Inferior parietal cortex (tissue), 1 donor: Measurements from ENCODE around the gene BRINP1.
"Not testable (repeated sequence)": the region's sequence is repeated elsewhere in the genome, so short reads cannot be mapped to it uniquely, and the experiment has no call there.

Source experiments
- DNase-seq: peaks from one replicate; pipeline ENCODE4 v3.0.0-alpha.2; 2016; ENCODE audit errors: extremely low spot score

Gene BRINP1

DNA sequence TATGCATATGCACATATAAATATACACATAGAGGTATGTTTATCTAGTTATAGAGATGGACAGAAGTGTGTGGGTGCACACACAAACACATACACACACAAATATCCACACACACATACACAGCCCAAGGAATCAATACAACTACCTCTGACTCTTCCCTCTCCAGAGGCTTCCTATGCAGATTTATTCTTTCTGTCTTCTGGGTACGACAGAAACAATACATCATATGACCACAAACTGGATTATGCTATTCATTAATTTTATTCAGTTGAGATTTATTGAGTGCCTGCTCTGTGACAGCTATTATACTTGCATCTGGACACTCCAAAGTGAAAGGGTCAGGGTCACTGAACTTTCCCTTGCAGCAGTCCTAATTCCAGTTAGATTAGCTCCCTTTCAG lies 155.8 kb downstream of the BRINP1 start:
- no peak for DNase-seq

DNA sequence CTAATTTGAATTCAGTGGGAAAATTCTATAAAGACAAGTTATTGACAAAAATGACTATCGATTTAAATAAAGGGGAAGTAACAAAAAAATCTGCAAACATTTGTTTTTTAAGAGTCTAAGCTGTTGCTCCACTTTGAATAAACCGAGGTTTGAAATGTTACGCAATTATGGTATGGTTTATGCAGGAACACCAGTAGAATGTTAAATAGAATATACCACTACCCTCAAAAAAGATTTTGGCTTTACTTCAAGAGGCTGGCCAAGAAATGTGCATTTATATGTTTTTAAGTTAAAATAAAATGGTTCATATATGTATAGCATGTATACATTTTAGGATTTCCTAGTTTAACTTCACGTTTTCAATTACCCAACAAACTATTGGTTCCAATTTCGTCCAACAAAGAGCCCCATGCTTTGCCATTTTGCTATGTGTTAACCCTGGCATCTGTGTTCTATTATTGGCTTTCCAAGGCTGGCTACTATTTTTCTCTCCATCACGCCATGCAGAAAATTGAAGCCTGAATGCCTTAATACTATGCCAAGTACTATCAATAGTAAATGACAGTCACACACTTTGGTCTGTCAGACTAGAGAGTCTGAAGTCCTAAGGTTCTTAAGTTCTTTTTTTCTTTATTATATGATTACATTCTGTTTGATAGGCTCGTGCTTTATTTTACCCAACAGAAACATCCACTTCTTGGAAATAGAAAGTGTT lies 171.2 kb downstream of the BRINP1 start:
- no peak for DNase-seq

DNA sequence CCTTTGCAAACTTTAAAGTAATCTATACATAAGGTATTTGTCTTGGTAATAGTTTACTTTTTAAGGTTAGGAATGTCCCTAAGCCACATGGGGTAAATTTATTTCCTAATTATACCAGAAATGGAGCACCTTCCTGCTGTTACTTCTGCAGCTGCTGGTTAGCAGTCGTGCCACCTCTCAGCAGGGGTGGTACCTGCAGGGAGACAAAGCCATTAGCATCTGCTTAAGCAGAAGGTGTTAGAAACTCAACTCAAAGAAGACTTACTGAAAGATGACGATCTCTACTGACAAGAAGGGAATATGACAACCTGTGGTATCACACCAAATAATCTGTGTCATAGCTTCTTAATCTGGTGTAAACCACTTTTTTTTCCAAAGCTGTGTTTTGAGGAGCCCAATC lies 173.7 kb downstream of the BRINP1 start:
- no peak for DNase-seq

DNA sequence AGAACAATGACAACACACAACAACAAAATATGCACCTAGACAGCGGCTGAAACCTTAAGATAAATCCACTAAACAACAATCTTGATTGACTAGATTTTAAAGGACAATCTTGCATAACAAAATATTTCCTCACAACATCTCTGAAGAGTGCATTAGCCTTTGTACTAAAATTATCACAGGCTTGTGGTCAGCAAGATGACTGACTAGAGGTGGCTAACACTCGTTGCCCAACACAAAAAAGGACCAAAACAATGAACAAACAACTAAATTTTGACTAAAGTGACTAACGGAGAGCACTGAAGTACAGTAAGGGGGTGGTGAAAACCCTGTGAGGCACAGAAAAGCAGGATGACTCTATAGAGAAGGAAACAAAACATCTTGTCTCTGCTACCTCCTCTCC lies 183.9 kb downstream of the BRINP1 start:
- no peak for DNase-seq

DNA sequence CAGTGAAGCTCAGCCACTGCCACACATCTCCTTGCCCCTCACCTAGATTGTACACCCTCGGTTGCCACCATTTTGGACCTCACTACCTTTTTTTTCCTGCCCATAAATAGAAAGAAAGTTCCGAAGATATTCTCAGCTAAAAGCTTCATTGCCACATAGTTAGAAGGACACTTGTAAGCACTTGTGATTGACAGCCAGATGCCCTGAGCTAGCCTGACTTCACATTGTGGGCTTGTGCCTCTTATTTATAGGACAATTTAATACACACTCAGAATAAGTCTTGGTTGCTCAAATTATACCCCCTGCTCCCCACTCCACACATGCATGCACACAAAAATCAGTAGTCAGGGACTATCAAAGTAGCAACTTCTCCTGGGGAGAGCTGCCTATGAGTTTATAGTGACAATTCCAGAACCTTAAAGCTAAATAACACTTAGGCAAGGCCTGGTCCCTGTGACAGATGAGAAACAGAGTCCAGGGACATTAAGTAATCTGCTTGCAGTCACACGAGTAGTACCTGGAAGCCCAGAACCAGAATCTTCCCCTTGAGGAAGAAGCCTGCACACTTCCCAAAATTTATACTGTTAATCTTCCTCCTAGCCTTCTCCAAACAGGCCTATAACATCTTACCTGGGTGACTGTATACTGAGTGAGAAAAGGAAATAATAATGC lies 184.8 kb downstream of the BRINP1 start:
- DNase-seq = no peak

DNA sequence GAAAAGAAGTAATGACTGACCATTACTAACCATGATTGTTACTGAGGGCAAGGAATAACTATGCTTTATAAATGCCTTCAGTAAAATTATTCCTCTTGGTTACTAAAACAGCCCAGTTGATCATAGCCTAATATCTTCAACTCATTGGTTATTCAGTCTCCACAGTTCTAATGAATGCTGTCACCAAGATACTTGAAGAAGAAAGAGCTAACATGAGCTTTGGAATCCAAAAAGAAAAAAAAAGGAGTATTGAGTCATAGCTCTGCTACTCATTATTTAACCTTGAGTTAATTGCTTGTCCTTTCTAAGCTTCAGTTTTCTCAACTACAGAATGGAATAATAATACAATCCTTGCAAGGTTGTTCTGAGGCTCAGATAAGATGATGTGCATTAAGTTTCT lies 187.7 kb downstream of the BRINP1 start:
- DNase-seq = no peak

DNA sequence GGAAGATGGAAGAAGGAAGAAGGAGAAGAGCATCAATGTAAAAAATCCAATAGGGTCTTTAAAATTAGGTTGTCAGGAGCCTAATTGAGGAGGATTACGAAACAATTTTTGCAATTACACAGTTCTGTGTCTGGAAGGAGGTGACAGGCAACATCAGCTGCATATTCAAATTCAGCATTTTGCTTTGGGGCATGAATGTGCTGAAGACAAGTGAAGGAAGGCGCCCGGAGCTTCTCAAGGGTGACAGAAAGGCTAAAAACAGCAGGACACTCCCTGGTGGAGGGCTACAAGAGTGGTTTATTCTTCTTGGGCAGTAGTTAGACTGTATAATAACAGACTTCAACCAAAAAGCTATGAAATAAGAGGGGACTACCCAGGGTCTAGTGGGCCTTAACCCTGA lies 188.3 kb downstream of the BRINP1 start:
- DNase-seq = no peak

DNA sequence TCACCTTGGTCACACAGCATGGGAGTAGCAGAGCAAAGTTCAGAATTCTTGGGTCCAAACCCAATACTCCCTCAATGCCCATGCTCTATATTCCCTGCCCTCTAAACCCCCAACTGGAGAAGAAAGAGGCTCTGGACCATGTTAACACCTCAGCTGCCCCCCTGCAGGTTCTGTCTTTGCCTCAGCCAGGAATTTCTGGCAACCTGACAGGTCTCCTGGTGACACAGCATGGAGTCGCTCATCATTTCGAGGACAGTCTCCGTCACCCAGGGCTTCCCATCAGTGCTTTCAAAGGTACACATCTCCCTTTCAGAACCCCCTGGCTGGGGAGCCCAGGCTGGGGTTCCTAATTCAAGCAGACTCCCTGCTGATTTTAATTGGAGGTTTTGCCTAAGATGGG lies 189.5 kb downstream of the BRINP1 start:
- DNase-seq = no peak

DNA sequence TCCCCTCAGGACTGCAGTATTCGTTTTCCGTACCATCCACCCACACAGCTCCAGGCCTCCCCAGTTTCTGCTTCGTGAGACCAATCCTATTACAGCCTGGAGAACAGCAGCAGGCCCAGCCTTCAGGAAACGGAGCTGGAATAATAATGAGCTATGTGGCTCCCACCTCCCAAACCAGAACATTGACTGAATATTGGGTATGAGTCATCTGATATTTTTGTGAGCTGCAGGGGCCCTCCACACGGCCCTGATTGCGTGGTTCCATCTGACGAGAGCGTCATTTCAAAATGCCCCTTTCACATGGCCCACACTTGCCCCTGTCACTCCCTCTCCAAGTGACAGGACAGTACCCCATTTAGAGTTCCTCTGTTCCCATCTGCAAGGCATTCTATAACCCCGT lies 192.0 kb downstream of the BRINP1 start:
- DNase-seq = no peak

DNA sequence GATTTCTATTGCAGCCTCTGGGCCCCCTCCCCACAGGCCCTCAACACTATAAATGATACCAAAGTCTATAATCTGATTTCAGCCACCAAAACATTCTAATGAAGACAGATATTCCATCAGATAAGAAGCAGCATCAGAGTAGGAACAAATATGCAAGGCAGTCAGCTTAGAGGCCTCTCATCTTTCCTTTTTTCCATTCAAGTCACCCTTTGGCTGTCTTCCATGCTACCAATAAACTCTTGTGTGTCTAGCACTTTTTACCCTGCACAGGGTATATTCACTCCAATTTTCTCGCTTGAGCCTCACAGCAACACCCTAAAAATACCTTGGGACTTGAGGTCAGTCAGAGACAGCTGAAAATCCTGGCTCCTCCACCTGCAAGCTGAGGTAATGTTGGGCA lies 193.7 kb downstream of the BRINP1 start:
- no peak for DNase-seq

DNA sequence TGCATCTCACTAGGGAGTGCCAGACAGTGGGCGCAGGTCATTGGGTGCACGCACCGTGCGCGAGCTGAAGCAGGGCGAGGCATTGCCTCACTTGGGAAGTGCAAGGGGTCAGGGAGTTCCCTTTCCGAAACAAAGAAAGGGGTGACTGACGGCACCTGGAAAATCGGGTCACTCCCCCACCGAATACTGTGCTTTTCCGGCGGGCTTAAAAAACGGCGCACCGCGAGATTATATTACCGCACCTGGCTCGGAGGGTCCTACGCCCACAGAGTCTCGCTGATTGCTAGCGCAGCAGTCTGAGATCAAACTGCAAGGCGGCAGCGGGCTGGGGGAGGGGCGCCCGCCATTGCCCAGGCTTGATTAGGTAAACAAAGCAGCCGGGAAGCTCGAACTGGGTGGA lies 200.0 kb downstream of the BRINP1 start:
- DNase-seq = not testable (repeated sequence)

DNA sequence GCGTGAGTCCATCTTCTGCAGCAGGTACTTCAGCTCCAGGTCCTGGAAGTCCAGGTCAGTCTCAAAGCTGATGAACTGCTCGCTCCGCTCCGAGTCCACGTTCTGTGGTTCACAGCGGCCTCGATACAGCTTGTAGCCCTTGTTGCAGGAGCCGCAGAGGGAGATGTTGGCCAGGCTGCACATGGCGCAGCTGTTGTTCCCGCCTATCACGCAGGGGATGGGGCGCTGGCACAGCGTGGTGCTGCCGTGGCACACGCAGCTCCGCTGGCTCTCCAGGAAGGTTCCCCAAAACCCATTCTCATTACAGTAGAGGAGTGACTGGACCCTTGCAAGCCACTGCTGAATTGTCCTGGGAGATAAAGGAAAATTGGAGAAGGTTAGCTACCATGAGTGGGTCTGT lies 201.4 kb downstream of the BRINP1 start:
- DNase-seq = no peak

DNA sequence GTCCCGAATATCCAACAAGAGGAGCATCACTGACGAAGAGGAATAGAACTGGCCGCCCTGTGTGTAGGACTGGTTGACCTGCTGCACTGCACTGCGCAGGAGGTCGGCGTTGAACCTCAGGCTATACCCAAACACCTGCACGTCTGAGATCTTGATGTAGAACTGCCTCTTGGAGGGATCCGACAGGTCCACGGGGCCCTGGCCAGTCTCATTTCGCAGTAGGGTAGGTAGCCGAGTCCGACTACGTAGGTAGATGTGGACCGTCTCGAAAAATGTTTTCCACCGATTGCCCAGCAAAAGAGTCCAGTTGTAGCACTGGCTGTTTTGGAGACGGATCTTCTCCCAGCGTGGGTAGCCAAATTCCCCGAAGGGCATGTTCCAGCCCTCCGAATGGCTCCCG lies 202.0 kb downstream of the BRINP1 start:
- no peak for DNase-seq

DNA sequence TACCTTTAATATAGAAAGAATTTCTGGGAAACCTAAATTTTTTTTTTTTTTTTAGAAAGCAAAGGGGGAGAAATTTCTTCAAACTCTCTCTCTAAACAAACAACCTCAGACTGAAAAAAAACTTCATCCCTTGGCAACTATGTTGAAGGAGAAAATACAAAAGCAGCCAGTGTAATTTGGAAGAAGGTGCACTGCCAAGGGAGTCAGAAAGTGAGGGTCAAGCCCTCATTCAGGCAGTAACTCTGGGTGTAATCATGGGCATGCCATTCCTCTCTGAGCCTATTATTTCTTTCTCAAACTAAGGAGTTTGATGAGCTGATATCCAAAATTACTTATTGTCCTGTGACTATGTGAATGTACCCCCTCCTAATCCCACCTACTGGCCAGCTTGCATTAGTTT lies 203.1 kb downstream of the BRINP1 start:
- DNase-seq = no peak

DNA sequence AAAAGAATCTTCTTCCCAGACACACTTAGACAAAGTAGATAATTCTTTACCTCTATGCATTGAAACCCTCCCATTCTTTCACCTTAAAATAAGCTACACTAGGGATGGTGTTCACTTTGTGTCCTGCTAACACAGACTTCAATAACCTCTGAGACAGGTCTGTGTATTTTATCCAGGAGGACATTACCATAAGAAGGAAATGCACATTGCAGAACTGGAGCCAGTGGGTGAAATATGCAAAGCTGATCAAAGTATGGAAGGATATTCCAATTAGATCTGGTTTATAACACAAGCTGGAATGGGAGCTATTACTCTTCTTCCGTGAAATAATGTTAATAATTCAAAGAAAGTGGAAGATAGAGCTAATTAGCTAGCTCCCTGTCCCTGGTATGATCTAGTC lies 204.1 kb downstream of the BRINP1 start:
- no peak for DNase-seq

DNA sequence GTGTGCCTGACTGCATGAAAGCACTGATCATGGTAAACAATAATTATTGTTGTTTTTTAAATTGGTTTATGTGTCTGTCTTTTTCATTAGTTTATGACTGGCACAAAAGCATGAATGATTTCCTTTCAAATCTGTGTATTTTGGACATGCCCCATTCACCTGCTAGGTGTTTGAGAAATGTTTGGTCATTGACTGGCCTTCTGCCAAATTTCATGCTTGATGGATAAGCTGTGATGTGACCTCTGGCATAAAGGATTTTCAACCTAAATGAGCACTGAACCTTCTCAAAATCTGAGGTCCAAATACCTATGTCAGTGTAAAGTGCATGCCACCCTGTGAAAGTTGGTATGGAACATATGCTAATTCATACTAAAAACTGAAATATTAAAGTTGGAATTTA lies 204.5 kb downstream of the BRINP1 start:
- no peak for DNase-seq

DNA sequence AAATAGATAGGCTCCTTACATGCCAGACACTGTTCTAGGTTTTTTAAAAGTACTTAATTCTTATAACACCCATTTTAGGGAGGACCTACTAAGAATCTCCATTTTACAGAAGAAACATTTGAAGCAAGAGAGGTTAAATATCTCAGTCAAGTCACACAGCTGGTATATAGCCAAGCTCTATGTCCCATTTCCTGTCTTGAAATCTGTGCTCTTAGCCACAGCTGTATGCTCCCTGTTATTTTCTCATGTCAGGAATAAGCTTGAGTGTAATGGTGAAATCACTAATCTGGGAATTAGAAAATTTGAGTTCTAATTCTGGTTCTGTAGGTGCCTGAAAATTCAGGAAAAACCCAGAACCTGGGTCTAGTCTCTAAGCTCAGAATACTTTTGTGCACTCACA lies 208.7 kb downstream of the BRINP1 start:
- no peak for DNase-seq

DNA sequence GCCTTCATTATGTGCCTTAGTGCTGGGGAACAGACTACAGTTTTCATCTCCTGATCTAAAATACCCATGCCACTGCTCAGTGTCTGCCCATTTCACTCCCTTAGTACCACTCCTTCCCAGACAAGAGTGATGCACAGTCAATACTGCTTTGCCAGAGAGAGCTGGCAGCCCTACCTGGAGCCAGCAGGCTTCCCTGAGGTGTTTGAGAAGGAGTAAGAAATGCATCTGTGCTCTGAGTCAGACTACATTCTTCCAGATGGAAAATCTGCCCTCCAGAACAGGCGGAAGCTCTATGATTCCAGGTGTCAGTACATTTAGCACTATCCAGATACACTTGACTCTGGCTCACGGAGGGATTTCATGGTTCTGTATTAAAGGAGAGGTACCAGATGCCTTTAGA lies 209.8 kb downstream of the BRINP1 start:
- no peak for DNase-seq

DNA sequence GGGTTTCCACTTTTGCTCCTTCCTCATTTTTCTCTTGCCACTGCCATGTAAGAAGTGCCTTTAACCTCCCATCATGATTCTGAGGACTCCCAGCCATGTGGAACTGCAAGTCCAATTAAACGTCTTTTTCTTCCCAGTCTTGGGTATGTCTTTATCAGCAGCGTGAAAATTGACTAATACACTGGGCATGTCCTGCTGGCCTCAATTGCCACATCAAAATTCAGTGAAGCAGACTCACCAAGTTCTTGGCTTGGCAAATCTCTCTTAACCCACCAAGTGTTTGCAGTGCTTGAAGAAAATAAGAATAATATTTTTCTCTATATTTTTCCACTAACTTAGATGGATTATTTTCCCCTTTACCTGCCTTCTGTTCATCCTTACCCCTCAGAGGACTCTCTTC lies 212.0 kb downstream of the BRINP1 start:
- DNase-seq = no peak

DNA sequence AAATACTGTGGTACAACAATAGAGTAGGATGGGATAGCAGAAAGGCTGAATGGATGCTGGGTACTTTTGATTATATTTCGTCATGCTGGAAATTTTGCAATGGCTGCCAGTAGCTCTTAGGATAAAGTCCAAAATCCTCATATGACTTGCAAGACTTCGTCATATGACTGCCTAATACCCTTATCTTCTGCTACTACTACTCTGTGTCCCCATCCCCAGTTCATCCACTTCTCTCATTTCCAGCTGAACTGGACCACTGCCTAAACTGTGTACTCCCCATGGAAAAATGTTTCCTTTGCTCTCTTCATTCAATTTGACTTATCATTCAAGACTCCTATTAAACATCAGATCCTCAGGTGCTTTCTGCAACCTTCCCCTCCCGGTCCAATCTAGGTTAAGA lies 212.9 kb downstream of the BRINP1 start:
- DNase-seq = no peak

DNA sequence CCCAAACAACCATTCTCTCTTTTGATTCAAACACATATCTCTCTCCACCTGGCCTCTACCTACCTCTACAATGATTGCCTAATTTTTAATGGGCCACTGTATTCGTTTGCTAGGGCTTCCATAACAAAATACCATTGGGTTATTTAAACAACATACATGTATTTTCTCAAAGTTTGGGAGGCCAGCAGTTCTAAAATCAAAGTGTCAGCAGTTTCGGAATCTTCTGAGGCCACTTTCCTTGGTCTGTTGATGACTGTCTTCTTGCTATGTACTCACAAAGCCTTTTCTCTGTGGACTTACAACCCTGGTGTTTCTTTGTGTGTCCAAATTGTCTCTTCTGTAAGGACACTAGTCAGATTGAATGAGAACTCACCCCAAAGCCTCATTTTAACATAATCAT lies 214.7 kb downstream of the BRINP1 start:
- no peak for DNase-seq

DNA sequence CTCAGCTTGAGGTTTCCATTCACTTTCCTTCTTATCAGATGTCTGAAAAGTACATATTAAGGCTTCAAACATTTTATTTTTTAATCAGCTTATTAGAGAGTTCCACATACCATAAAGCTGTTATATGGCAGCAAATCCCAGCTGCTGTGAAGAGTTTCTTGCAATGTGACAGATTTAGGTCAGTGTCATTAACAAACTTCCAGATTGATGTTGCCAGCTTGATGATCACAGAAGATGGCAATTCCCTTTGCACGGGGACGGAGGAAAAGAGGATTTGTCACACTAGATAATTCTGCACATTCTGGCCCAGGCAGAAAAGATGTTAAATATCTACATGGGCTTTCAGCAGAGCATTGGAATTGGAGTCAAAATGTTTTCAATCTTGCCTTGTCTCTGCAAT lies 215.8 kb downstream of the BRINP1 start:
- DNase-seq = no peak

DNA sequence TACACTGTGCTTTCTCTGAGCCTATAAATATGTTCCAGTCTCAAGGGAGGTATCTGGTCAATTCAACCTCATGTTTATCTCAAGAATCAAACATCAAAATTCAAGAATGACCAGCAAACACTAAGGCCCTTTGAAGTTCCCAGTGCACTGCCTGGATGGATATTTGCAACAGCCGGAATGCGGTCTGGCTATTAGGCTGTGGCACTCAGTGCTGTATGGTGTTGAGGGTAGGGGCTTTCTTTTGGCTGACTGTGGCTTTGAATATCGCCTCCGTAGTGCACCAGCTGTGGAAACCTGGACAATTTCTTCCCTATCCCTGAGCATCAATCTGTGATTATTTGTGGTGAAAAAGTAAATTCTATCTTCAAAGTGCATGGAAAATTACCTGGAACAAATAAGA lies 220.4 kb downstream of the BRINP1 start:
- DNase-seq = no peak

DNA sequence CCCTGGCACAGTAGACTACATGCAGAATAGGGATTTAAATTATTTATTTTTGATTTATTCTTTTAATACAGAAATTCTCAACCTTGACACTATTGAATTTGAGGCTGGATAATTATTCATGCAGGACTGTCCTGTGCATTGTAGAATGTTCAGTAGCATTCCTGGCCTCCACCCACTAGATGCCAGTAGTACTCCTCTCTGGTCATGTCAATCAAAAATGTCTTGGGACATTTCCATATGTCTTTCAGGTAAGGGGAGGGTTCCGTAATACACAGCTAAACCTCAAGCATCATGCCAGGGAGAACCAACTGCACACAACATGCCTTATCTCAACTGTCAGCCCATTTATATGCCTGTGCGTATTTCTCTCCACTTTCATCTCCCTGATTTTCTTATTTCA lies 231.8 kb downstream of the BRINP1 start:
- DNase-seq = no peak
